ENCODE measurements around the gene CHRNG.
A peak's percentile ranks its signal among the peaks of the same experiment; 100 is the strongest.

The CHRNG gene

GRCh38 chr2:232539298-232540231, at the start of gene CHRNG:
Gene CHRNG (plus strand): TSS chr2:232539692. CDS start chr2:232539748, 56 bp downstream.
- no peak for DNase-seq (ENCODE audit: low spot score)

GRCh38 chr2:232490221-232491138, 49.0 kb upstream of the CHRNG start:
- no peak for DNase-seq (ENCODE audit: low spot score)

- DNase-seq (ENCODE audit: low spot score): no peak
Measured at GRCh38 chr2:232491139-232491780, 48.2 kb upstream of the CHRNG start.

GRCh38 chr2:232492236-232492848, 47.1 kb upstream of the CHRNG start:
- DNase-seq (ENCODE audit: low spot score): no peak

- no peak for DNase-seq (ENCODE audit: low spot score)
Measured at GRCh38 chr2:232492963-232493700, 46.4 kb upstream of the CHRNG start.

GRCh38 chr2:232493701-232494474, 45.6 kb upstream of the CHRNG start:
- DNase-seq (ENCODE audit: low spot score): no peak

GRCh38 chr2:232494542-232494941, 45.0 kb upstream of the CHRNG start:
- DNase-seq (ENCODE audit: low spot score): no peak

- DNase-seq (ENCODE audit: low spot score): no peak
Measured at GRCh38 chr2:232495292-232495691, 44.2 kb upstream of the CHRNG start.

- DNase-seq (ENCODE audit: low spot score): no peak
Measured at GRCh38 chr2:232496501-232497270, 42.8 kb upstream of the CHRNG start.

GRCh38 chr2:232497348-232497747, 42.1 kb upstream of the CHRNG start:
- DNase-seq (ENCODE audit: low spot score): no peak

- DNase-seq (ENCODE audit: low spot score): no peak
Measured at GRCh38 chr2:232498452-232498851, 41.0 kb upstream of the CHRNG start.

GRCh38 chr2:232501331-232501771, 38.1 kb upstream of the CHRNG start:
- DNase-seq (ENCODE audit: low spot score): no peak

- no peak for DNase-seq (ENCODE audit: low spot score)
Measured at GRCh38 chr2:232501794-232502390, 37.6 kb upstream of the CHRNG start.

- DNase-seq (ENCODE audit: low spot score): no peak
Measured at GRCh38 chr2:232502511-232502910, 37.0 kb upstream of the CHRNG start.

- peak; percentile 82 for DNase-seq (ENCODE audit: low spot score)
Measured at GRCh38 chr2:232502911-232503808, 36.3 kb upstream of the CHRNG start.

- no peak for DNase-seq (ENCODE audit: low spot score)
Measured at GRCh38 chr2:232503809-232504323, 35.6 kb upstream of the CHRNG start.

GRCh38 chr2:232504438-232504837, 35.1 kb upstream of the CHRNG start:
- DNase-seq (ENCODE audit: low spot score): no peak

GRCh38 chr2:232505856-232506255, 33.6 kb upstream of the CHRNG start:
- DNase-seq (ENCODE audit: low spot score): no peak
